T-helper 2 cell treated with Interferon-gamma antibody and Interleukin-4, amounts not matched to agents 100 ng/mL and 5 ng/mL, for 36 hours (primary cell): ENCODE results near the gene ZNF205. TPM values are rescaled to one million over a fixed set of nuclear protein-coding genes. Genes with fewer than 3 reads are reported as not detected.
"Not testable (repeated sequence)": the region's sequence is repeated elsewhere in the genome, so short reads cannot be mapped to it uniquely, and the experiment has no call there.

Experiments used
- intact Hi-C: fragments of 100-400 bp; cut with micrococcal nuclease; formaldehyde crosslinking; loops from one replicate; pipeline ENCODE4 v1.15.1; 2023
- total RNA-seq: library from RNA; stranded (reverse); gene quantifications from 2 replicates; pipeline ENCODE4 v1.2.3, GENCODE V29; 2022

The ZNF205 gene
- total RNA-seq, 1 donor from 2014 or later: 0.23 TPM

GRCh38 chr16:3165111-3165822 lies 52.9 kb downstream of the ZNF205 start:
- intact Hi-C loops: no loop called here

GRCh38 chr16:3166505-3166886 lies 54.1 kb downstream of the ZNF205 start:
- intact Hi-C loops: loop anchor here (2.0 kb wide), 1 partner anchor 38 kb away; no protein-coding TSS in a partner anchor

- intact Hi-C loops: not testable (repeated sequence)
Observed at GRCh38 chr16:3168729-3169128, 56.3 kb downstream of the ZNF205 start.

Other genes with a start within 250 kb of the ZNF205 start
- 20.0 and 23.6 TPM in 2 replicates for gene FLYWCH2, start 229.4 kb upstream of the ZNF205 start, total RNA-seq
- gene FLYWCH1, start 200.7 kb upstream of the ZNF205 start, total RNA-seq: 61.6 and 67.3 TPM in 2 replicates
- not detected in 2 replicates for gene KREMEN2, start 148.3 kb upstream of the ZNF205 start, total RNA-seq
- 43.0 and 49.9 TPM in 2 replicates for gene PAQR4, start 143.2 kb upstream of the ZNF205 start, total RNA-seq
- 124 and 125 TPM in 2 replicates for gene PKMYT1, start 132.1 kb upstream of the ZNF205 start, total RNA-seq
- gene CLDN9, start 99.7 kb upstream of the ZNF205 start, total RNA-seq: 0.43 and 0.77 TPM in 2 replicates
- gene CLDN6, start 94.4 kb upstream of the ZNF205 start, total RNA-seq: not detected in 2 replicates
- gene TNFRSF12A, start 92.2 kb upstream of the ZNF205 start, total RNA-seq: 4.8 and 5.7 TPM in 2 replicates
- gene HCFC1R1, start 88.6 kb upstream of the ZNF205 start, total RNA-seq: 29.2 and 31.2 TPM in 2 replicates
- 64.3 and 65.9 TPM in 2 replicates for gene THOC6, start 88.6 kb upstream of the ZNF205 start, total RNA-seq
- 0.20 and 0.23 TPM in 2 replicates for gene BICDL2, start 75.6 kb upstream of the ZNF205 start, total RNA-seq
- 71.1 and 75.1 TPM in 2 replicates for gene MMP25, start 66.0 kb upstream of the ZNF205 start, total RNA-seq
- gene IL32, start 46.9 kb upstream of the ZNF205 start, total RNA-seq: 3,664 and 3,681 TPM in 2 replicates
- 0.11 and 0.30 TPM in 2 replicates for gene ZSCAN10, start 13.3 kb upstream of the ZNF205 start, total RNA-seq
- 10.8 and 11.0 TPM in 2 replicates for gene ZNF213, start 22.4 kb downstream of the ZNF205 start, total RNA-seq
- gene OR1F1, start 75.6 kb downstream of the ZNF205 start, total RNA-seq: not detected in 2 replicates
- 14.4 and 16.5 TPM in 2 replicates for gene ZNF200, start 122.6 kb downstream of the ZNF205 start, total RNA-seq
- gene MEFV, start 144.0 kb downstream of the ZNF205 start, total RNA-seq: 0.09 and 0.25 TPM in 2 replicates
- gene ZNF263, start 170.9 kb downstream of the ZNF205 start, total RNA-seq: 26.0 and 27.4 TPM in 2 replicates
- gene TIGD7, start 192.8 kb downstream of the ZNF205 start, total RNA-seq: 3.5 and 4.1 TPM in 2 replicates
- gene ZNF75A, start 192.9 kb downstream of the ZNF205 start, total RNA-seq: 43.2 and 51.2 TPM in 2 replicates
- not detected in 2 replicates for gene OR2C1, start 243.3 kb downstream of the ZNF205 start, total RNA-seq